Measurements from ENCODE around the gene PIGS.

Gene PIGS

GRCh38 chr17:28505986-28506665 is 65.2 kb downstream of the PIGS start, which contains the start of gene FOXN1:
TSS of gene FOXN1 (plus strand) at chr17:28506348. CDS start at chr17:28523970, 17,622 bp downstream.
- DNase-seq, result no peak

DNA sequence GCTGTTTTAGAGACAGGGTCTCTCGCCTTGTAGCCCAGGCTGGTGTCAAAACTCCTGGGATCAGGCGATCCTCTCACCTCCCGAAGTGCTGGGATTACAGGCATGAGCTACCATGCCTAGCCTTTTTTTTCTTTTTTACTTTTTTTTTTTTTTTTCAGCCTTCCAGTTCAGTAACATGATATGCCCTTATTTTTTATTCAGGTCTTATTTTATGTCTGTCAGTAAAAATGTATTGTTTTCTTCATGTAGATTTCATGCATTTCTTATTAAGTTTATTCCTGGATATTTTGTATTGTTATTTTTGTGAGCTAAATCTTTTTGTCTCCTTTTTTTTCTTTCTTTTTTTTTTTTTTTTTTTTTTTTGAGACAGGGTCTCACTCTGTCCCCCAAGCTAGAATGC is 67.9 kb downstream of the PIGS start:
- no peak for DNase-seq

Data from CD4-positive, alpha-beta T cell treated with Interleukin-17A for 4 hours (primary cell).